H1 (cell line): Measurements from ENCODE around the gene TAMALIN. TPM values are rescaled to one million over a fixed set of nuclear protein-coding genes. Genes with fewer than 3 reads are reported as not detected.
A peak's percentile ranks its signal among the peaks of the same experiment; 100 is the strongest.

Experiments
- CREB1 ChIP-seq: IDR thresholded peaks from 2 replicates; pipeline ENCODE4 v1.6.1; 2012; ENCODE audit warnings: inconsistent platforms
- CTBP2 ChIP-seq: IDR thresholded peaks from 2 replicates; pipeline ENCODE4 v1.7.0; 2011; ENCODE audit warnings: borderline replicate concordance, mild to moderate bottlenecking, moderate library complexity, mixed read lengths, low read length; ENCODE audit not compliant: insufficient read depth, insufficient read length
- EP300 ChIP-seq, 2 experiments: IDR thresholded peaks; 1 replicate in 1 of 2; 2 replicates in 1 of 2; pipeline ENCODE4 v1.6.1; 2011 to 2012; ENCODE audit warnings: low read depth in 2 of 2, low read length in 2 of 2, mild to moderate bottlenecking in 2 of 2, borderline replicate concordance in 1 of 2, inconsistent platforms in 1 of 2, moderate library complexity in 1 of 2
- HDAC6 ChIP-seq: IDR thresholded peaks from one replicate; pipeline ENCODE4 v1.7.1; 2012; ENCODE audit warnings: low read depth, mild to moderate bottlenecking, inconsistent platforms, low read length, moderate library complexity
- JUND ChIP-seq: IDR thresholded peaks from 2 replicates; pipeline ENCODE4 v1.6.1; 2011; ENCODE audit warnings: mild to moderate bottlenecking, improper control_type of control experiment, low read length
- KDM1A ChIP-seq: fragments of 200-600, 300-600 bp; sonication (generic); IDR thresholded peaks from 2 replicates; pipeline ENCODE4 v1.7.1; 2016; ENCODE audit warnings: mild to moderate bottlenecking, low read length, borderline replicate concordance
- NANOG ChIP-seq: IDR thresholded peaks from 2 replicates; pipeline ENCODE4 v1.6.1; 2011; ENCODE audit warnings: low read length, low read depth, mild to moderate bottlenecking, inconsistent platforms; ENCODE audit not compliant: insufficient read depth, poor library complexity, severe bottlenecking
- TAF1 ChIP-seq: IDR thresholded peaks from 2 replicates; pipeline ENCODE4 v1.6.1; 2011; ENCODE audit warnings: mild to moderate bottlenecking, low read depth, low read length
- polyA plus RNA-seq, 7 experiments: library from polyadenylated mRNA; depleted of rRNA in 3 of 7; stranded (reverse) in 5 of 7; unstranded in 2 of 7; fragments of >200 nt in 5 of 7; fragments of 200-250 nt in 2 of 7; gene quantifications; 1 replicate in 5 of 7; 2 replicates in 1 of 7; 4 replicates in 1 of 7; pipeline versions ENCODE4 v1.2.1 to v1.2.3, GENCODE V29; 2011 to 2013; ENCODE audit warnings: missing spikeins in 2 of 7, mixed read lengths in 2 of 7
- total RNA-seq: library from RNA; stranded (reverse); fragmentation: NEBNext Ultra II Directional; extraction: Animal tissue kit (Norgen Biotek cat#: 25700); gene quantifications from 2 replicates; pipeline ENCODE4 v1.2.1, GENCODE V29; 2021
- TF ChIP-seq, protein P1 (sequence below): IDR thresholded peaks from 2 replicates; pipeline ENCODE4 v1.6.1; 2012; ENCODE audit warnings: inconsistent platforms

The TAMALIN gene
- total and polyA plus RNA-seq, 2 of the 8 experiments (the other 6 are each of a cell fraction or from before 2014, with no cell fraction given) = 2.6 to 4.9 TPM

DNA sequence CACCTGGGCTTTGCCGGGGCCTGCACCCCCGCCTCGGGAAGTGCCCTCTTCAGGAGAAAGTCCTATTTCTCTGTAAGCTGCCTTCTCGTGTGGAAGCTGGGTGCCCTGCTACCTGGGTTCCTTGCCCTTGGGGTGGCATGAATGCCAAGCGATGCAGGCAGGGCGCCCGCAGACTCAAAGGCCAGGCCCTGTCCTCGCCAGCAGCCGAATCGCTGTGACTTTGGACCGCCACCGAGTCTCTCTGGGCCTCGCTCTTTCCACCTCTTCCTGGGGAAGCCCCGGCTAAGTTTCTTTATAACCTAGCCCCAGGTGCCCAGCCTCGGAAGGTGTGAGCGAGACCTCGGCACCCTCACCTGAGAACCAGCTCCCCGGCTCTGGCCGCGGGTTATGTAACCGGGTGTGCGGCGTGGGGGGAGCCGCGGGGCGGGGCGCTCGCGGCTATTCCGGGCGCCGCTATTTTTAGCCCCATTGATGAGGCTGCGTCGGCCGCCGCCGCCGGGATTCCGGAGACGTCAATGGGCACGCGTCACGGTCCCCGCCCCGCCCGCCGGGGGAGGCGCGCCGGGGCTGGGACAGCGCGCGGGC is 29.9 kb downstream of the TAMALIN start (continued):
- peak; percentile 15 for TF ChIP-seq NANOG
- TF ChIP-seq JUND = no peak
- TF ChIP-seq, protein P1, sequence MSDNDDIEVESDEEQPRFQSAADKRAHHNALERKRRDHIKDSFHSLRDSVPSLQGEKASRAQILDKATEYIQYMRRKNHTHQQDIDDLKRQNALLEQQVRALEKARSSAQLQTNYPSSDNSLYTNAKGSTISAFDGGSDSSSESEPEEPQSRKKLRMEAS = no peak
- peak; percentile 32; the same call in 1 of the 2 replicates for TF ChIP-seq TAF1
- TF ChIP-seq CTBP2 = no peak
- peak; percentile 82; the same call in 1 of the 2 replicates for TF ChIP-seq KDM1A
- TF ChIP-seq CREB1 = peak; percentile 87
- peak in 1 of 2 experiments; percentile 45; a peak in 1 of 3 replicates for TF ChIP-seq EP300 (IDR thresholded peaks at IDR 0.05; ENCODE audit: borderline replicate concordance in 1 of 2, low read depth in 2 of 2, low read length in 2 of 2)
- TF ChIP-seq HDAC6 = no peak
